GM21786 (cell line): ENCODE data around the gene SPEG.

Experiments used
- ATAC-seq: cut with Tn5 transposase; IDR thresholded peaks from one replicate; pipeline ENCODE4 v1.9.1; 2021; ENCODE audit not compliant: unreplicated experiment

The SPEG gene

DNA sequence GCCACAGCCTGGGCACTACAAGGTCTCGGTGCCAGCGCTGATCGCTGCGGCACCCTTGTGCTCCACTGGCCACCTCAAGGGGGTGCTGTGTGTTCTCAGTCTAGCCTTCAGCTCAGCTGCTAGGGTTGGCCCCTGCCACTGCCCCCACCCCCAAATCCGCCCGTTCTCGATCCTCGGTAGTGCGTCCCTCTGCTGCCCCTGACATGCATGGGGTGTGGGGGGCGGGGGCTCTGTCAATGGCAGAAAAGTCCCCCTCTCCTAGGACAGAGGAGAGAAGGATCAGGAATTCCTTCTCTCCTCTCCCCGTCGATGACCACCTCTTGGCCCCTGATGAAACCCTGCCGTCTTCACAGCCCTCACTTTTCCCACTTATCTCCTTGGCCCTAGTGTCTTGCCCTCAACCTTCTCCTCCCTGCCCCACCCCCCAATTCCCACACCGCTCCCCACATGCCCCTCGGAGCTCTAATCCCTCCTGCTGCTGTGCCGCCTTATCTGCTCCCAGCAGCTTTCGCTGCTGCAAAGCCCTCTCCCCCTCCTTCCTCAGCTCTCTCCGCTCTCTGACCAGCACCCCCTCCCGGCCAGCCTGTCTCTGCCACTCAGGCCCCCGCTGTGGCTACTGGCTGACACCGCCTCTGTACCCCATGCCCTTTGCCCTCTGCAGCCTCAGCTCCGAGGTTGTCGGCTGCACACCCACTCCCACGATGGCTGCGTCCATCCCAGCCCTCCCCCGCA, 75.3 kb downstream of the SPEG start:
- peak; percentile 76 for ATAC-seq

DNA sequence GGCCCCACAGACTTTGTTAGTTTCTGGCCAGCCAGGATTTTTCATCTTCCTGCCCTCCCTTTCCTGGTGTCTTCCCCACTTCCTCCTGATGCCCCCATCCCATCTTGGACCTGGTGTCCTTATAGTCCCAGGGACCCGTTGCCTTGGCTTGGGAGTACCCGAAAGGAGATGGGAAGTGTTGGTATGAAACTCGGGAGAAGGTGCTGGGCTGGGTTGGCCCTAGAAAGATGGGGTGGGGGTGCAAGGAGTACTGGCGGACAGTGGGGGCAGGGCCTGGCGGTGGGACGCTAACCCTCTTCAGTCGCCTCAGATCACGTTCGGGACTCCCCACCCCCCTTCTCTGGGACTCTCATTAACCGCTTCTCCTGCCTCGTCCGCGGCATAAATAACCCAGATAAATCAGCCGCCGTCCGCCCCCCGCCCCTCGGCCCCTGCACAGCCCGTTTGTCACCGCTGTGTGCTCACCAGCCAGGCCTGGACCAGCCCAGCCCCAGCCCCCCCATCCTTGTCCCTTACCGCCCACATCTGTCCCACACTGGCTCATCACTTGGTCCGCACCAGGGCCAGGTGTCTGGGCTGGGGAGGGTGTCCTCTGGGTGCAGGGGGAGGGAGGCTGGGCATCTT, 76.0 kb downstream of the SPEG start:
- ATAC-seq = no peak

DNA sequence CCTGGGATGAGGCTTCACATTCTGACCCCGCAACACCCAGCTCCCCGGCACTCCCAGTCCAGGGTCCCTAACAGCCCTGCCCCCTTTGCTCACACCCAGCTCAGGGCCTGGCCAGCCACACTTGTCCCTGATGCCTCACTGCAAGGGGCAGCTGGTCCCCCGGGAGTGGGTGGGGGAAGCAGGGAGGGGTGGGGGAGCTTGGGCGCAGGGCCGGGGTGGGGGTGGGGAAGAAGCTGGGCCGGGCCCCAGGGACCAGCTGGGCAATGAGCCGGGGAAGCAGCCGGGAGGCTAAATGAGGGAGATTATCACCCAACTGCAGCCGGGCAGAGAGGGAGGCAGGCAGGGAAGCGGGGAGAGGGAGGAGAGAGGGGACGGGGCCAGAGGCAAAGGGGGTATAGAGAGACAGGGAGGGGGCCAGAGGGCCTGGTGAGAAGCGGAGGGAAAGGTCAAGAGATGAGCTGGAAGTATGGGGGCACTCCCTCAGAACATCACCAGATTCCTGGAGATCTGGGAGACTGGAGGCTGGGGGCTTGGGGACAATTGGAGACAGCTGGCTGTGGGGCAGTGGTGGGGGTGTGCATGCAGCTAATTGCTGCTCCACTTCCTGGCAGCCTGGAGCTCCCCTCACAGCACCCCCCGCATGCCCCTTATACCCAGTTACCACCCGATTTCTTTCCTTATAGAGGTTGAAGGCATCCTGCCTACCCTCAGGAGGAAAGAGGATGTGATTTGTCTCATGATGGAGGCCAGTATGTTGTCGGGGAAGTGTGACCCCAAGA, 77.1 kb downstream of the SPEG start:
- no peak for ATAC-seq

DNA sequence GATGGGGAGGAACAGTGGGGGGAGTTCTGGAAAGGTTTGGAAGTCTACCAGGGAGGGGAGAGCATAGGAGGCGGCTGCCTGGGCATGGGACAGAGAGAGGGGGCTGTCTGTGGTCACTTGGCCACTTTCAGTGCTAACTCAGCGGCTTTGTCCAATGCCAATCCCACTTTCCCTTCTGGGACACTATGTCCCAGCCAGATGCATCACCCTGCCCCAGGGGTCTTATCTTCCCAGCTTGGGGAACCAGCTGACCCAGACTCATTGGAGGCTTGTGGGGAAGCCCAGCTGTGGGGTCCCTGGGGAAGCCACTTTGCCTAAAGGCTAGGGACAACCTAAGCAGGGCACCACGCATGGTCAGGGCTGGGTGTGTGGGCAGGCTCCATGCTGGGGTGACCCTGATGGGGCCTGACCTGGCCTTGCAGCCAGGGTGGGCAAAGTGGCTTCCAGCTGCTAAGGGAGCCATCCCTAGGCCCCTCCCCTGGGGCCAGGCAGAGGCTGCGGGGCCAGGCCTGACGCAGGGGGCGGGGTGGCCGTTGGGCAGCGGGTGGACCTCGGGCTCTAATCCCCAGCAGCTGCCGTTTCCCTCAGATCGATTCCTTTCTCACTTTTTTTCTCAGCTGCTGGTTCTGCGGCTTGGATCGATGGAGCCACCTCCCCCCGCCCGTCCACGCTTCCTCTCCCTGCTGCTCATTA, 78.0 kb downstream of the SPEG start:
- no peak for ATAC-seq

DNA sequence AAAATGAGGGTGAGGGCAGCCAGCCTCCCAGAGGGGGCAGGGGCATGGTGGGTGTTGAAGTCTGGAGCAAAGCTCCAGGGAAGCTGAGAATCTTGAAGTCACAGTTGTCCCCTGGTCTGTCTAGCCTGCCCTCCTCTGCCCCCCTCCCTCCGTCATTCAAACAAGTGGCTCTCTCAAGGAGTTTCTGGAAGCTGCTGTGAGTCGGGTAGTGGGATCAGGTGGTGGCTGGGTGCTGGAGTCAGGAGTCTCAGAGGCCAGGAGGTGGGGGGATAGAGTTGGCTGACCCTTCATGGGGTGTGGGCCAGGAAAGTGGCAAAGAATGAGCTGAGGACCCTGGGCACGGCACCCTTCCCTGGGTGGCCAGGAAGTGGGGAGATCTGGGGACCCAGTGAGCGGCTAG, 79.1 kb downstream of the SPEG start:
- no peak for ATAC-seq

DNA sequence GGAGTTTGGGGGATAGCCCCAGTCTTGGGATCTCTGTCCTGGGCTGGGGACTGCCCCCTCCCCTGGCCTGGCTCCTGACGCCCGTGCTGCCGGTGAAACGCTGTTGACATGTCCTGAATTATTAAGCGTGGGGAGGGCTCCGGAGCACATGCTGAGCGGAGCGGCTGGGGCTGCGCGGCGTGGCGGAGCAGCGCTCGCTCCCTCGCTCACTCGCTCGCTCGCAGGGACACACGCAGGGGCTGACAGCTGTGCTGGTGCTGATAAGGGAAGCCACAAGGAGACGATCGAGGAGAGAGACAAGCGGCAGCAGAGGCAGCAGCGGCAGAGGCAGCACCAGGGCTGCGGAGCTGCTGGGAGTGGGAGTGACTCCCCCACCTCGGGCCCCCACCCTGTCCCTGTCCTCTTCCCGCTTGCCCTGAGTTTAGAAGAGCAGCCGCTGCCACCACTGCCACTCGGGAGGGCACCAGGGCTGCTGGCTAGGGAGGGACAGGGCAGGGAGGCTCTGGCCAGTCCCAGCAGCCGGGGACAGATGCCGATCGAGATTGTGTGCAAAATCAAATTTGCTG, 79.6 kb downstream of the SPEG start, which contains the start of gene ASIC4:
TSS of gene ASIC4 (plus strand) at position 287 of the 566 bp plus-strand sequence. CDS start at position 530, 243 bp downstream.
- no peak for ATAC-seq

DNA sequence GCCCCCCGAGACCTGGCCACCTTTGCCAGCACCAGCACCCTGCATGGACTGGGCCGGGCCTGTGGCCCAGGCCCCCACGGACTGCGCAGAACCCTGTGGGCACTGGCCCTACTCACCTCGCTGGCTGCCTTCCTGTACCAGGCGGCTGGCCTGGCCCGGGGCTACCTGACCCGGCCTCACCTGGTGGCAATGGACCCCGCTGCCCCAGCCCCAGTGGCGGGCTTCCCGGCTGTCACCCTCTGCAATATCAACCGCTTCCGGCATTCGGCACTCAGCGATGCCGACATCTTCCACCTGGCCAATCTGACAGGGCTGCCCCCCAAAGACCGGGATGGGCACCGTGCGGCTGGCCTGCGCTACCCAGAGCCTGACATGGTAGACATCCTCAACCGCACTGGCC, 80.2 kb downstream of the SPEG start:
- no peak for ATAC-seq

DNA sequence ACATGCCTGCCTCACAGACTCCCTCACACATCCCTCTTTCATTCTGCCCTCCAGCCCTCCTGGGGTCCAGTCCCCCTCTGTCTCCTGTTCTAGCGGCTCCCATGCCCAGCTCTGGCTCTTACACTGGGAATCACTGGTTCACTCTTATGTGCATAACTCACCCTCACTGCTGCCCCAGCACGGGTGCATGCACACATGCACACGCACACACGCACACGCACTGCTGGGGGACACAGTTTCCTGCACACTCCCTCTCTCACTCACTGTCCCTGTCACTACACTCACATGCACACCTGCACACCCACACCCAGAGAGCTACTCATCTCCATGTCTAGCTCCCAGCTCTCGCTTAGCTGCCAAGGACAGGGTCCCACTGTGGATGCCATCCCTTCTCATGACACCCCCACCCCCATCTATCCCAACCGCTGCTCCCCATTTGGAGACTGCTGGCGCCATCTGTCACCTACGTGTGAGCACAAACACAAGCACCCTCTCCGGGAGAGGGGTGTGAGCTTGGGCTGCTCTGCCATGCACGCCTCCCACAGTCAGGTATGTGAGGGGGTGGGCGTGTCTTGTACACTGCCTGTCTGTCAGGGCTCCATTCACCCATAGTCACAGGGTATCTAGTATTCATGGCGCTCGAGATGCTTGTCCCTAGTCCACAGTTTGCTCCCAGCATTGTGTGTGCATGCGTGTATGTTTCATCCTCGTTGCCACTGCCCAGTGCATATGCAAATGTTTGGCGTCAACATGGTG, 81.4 kb downstream of the SPEG start:
- no peak for ATAC-seq

DNA sequence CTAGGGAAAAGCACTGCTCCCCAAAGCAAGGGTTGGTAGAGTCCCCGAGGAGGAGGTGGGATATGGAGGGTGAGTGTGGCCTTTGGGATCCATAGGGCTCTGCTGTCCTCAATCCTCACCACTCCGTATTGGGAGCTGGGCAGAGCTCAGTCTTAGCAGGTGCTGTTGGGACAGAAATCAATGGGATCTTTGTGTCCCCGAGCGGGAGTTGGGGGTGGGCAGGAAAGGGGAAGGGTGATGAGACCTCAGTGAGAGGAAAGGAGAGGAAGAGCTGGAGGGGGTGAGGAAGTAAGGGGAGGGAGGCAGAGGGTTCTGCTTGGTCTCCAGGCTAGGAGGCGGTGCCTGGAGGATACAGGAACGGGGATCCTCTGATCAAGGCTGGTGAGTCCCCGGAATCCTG, 82.2 kb downstream of the SPEG start:
- no peak for ATAC-seq

DNA sequence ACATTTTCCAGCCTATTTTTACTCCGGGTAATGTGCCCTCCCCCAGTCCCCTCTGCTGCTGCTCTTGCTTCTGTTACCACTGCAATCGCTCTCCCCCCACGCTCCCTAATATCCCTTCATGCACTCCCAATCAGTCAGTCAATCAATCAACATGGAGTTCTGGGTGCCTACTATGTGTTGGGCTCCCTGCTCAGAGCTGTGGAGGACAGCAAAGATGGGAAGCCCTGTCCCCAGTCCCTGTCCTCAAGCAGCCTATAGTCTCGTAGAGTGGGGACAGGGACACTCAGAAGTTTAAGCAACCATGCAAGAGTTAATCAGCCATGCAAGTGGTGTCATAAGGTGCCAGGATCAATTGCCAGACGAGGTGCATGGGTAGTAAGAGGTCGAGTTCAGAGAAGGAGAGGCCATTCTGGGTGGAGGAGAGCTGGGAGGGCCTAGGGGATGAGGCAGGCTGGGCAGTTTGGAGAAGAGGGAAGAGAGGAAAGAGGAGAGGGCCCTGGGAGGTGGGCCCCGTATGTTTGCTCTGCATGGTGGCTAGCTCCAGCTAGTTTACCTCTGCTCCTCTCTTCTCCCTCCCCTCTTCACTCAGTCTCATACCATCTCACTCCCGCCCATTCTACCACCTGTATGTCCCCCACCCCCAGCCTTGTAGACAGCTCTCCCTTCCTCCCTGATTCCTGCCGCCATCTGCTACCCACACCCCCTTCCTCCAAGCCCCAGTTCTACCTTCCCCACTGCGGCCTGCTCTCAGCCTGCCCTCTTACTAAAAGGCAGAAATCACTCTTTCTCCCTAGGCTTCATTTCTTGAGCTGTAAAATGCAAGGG, 83.5 kb downstream of the SPEG start:
- ATAC-seq = no peak

DNA sequence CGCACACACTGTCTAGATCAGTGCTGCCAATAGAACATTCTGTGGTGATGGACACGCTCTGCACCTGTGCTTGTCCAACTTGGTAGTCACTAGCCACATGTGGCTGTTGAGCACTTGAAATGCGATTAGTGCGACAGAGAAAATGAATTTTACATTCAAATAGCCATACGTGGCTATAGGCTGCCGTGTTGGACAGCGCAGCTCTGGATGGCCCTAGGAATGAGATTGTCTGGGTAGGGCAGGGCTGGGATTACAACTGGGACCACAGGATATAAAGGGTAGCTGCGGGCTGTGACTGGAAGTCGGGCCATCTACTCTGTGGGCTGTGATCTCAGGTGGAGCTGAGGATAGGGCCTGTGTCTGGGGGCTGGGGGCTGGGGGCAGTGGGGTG, 84.9 kb downstream of the SPEG start:
- no peak for ATAC-seq

DNA sequence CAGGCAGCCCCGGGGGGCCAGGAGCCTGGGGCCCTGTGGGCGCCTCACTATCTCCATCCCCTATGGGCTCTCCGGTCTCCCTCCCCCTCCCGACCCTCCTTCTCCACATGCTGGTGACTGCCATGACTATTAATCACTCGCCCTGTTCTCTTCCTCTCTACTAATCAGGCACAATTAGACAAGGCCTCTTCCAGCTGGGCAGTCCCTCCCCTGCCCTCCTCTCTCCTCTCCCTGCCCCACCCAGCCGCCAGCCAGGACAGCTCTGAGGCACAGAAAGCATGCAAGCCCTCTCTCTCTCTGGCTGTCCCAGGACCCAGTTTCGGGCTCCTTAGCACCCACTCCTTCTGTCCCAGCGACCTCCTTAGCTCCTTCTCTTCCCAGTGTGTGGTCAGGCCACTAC, 85.4 kb downstream of the SPEG start:
- no peak for ATAC-seq

DNA sequence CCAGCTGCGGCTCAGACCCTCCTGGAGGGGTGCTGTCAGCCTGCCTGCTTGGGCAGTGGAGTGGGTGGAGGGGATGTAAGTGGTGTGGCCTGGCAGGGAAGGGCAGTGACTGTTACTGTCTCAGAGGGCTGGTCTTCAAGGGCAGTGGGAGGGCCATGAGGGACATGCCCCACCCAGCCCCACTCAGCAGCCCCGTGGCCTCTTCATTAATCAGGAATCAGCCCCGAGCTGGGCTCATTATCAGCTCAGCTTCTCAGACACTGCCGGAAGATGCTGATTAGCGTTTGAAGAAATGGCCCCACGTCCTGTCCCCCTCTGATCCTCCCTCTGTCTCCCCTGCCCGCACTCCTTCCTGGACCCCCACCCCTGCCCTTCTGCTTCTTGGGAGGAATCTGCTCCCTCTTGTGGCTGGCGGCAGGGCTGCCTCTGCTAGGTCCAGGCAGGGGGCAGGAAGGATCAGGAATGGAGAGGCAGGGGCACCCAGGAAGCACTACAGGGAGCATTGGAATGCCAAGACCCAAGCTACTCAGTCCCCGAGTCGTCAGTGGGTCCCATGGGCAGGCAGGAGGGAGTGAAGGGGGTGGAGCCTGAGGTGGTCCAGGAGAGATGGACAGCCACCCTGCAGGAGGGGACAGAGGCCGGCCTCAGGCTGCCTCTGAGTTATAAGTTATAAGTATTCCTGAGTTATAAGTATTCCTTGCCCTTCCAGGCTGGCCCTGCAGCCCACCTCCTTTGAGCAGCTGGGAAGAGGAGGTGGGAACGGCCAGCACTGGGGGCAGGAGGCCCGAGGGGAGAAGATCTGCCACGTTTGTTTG, 86.6 kb downstream of the SPEG start:
- no peak for ATAC-seq

DNA sequence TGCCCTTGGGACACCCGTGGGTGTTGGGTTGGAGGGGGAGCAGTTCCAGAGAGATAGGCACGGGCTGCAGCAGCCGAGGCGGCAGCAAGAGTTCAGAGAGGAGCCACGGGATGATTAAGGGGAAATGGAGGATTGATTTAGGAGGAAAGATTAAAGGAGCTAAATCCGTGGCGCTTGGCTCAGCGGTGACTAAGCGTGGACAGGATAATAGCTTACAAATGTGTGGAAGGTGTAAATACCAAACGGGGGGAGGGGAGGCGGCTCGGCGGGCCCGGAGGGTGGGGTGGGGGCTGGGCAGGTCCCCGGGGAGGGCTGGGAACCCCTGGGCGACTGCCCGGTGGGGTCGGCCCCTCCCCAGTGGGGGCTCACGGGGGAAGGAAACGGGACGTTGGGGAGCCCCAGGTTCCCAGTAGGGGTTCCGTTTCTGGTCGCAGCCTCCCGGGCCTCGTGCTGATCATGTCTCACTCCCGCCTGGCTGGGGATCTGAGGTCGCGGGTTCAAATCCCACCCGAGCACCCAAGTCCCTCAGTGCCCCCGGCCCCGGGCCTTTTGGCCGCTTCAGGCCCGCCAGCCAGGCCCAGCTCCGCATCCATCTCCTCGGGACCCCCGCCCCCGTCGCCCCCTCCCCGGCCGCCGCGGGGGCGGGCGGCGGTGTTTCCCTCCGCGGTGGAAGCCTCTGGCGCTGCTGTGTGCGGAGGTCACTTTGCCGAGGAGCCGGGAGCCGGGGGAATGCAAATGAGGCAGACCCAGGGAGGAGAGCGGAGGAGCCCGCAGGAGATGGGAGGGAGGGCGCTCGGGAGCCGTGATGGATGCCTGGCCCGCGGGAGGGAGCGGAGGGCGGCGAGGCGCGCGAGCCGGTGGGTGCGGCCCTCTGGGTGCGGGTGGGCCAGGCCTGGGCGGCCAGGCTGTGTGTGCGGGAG, 87.7 kb downstream of the SPEG start:
- no peak for ATAC-seq

DNA sequence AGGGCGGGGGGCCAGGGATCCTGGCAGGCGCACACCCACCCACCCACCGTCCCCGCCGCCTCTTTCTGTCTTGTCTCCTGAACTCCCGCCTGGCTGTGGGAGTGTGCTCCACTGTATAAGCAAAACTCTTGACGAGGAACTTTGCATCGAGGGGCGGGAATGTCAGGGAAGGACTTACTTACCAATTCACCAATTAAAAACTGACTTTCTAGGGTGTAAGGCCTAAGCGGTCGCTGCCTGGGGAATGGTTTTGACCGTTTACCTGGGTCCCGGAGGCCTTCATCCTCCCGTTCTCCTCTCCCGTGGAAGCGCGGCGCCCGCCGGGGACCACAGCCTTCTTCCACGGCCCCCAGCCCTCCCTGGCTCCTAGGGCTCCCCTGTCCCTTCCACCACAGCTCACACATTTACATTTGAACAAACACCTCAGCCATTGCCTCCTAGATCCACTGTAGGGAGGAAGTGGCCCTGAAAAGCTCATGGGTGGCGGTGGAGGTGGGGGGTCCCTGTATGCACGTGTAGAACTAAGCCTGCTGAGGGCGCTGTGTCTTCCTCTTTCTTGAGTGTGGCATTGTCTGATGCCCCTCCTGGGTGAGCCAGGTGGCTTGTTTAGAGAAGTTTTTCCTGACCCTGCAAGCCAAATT, 88.5 kb downstream of the SPEG start:
- no peak for ATAC-seq

DNA sequence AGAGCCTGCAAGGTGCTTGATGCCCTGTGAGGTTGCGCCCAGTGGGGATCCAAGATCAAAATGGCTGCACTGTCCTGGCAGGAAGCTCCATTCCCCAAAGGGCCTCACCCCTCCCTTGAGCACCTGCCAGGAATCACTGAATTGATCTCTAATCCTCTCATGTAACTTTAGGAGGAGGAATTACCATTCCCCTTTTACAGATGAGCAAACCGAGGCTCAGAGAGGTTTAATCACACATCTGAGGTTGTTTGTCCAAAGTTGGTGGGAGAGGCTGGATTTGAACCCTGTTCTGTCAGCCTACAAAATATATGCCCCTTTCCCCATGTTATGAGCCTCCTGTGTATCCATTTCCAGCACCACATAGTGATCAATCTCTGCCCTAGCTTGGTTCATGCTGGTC, 90.2 kb downstream of the SPEG start:
- no peak for ATAC-seq

DNA sequence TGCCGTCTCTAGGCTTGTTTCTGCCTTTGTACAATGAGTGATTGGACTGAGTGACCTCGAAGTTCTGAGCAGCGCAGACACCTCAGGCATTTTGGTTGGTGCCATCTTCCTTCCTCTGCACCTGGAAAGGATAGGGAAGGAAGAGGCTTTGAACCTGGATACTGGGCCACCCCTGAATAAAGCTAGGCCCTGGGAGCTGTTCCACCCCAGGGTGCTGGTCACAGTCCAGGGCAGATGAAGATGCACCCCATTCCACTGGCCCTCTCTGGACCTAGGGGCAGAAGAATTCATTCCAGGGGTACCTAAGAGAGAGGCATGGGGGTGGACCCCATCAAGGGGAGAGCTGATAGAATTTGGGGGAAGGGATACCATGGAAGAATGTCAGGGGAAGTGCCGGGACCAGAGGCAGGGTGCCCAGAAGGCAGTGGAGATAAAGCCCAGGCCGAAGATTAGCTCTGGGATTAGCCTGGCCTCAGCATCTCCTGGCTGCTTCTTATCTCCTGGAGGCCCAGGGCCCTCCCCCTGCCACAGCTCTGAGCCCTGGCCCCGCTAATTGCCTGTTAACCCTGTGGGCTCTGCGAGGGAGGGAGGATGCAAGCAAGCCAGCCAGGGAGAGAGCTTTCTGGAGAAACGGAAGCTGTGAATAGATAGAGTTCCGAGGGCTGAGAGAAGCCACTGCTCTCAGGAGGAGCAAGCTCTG, 91.0 kb downstream of the SPEG start:
- no peak for ATAC-seq
